HTR-8/SVneo (cell line): Measurements from ENCODE around the gene CP.
"Not testable (repeated sequence)": the region's sequence is repeated elsewhere in the genome, so short reads cannot be mapped to it uniquely, and the experiment has no call there.

Source experiments
- DNase-seq: peaks from one replicate; pipeline ENCODE4 v3.0.0; 2011; ENCODE audit warnings: low spot score, mixed read lengths; ENCODE audit not compliant: insufficient read length
- FAIRE-seq: peaks from 2 replicates; lab custom pipeline; 2011; peaks lifted over from hg19 to GRCh38; lab: Jason Lieb, UNC

The CP gene

GRCh38 chr3:149221783-149222517 lies at the start of gene CP:
TSS of gene CP (minus strand) at chr3:149221829. CDS start at chr3:149221792, 37 bp downstream.
- FAIRE-seq: no peak
- DNase-seq: no peak

- no peak for DNase-seq
- FAIRE-seq: no peak
Measured at GRCh38 chr3:149270180-149270579, 48.6 kb upstream of the CP start.

GRCh38 chr3:149269687-149270086 lies 48.1 kb upstream of the CP start:
- FAIRE-seq: no peak
- no peak for DNase-seq

- FAIRE-seq: no peak
Measured at GRCh38 chr3:149267565-149267964, 45.9 kb upstream of the CP start.

GRCh38 chr3:149266736-149267135 lies 45.1 kb upstream of the CP start:
- DNase-seq (no peak), FAIRE-seq (no peak)

More at GRCh38 chr3:149267565-149267964, 45.9 kb upstream of the CP start:
- DNase-seq: no peak

- FAIRE-seq (no peak), DNase-seq (no peak)
Measured at GRCh38 chr3:149263856-149264255, 42.2 kb upstream of the CP start.

- FAIRE-seq (no peak), DNase-seq (no peak)
Measured at GRCh38 chr3:149258714-149259113, 37.1 kb upstream of the CP start.

- DNase-seq (no peak), FAIRE-seq (no peak)
Measured at GRCh38 chr3:149258298-149258697, 36.7 kb upstream of the CP start.

GRCh38 chr3:149252272-149252671 lies 30.6 kb upstream of the CP start:
- DNase-seq: no peak
- no peak for FAIRE-seq

- no peak for DNase-seq
- FAIRE-seq: no peak
Measured at GRCh38 chr3:149251186-149251585, 29.6 kb upstream of the CP start.

GRCh38 chr3:149247929-149248691 lies 26.5 kb upstream of the CP start:
- DNase-seq (no peak), FAIRE-seq (no peak)

- FAIRE-seq: no peak
- no peak for DNase-seq
Measured at GRCh38 chr3:149247008-149247710, 25.5 kb upstream of the CP start.

GRCh38 chr3:149245738-149246451 lies 24.3 kb upstream of the CP start:
- FAIRE-seq (peak; percentile 23), DNase-seq (peak; percentile 37)

- DNase-seq: no peak
- no peak for FAIRE-seq
Measured at GRCh38 chr3:149243540-149243939, 21.9 kb upstream of the CP start.

GRCh38 chr3:149239357-149239936 lies 17.8 kb upstream of the CP start:
- DNase-seq: no peak
- no peak for FAIRE-seq

GRCh38 chr3:149238268-149238667 lies 16.6 kb upstream of the CP start:
- not testable (repeated sequence) for DNase-seq, FAIRE-seq

GRCh38 chr3:149235599-149236424 lies 14.2 kb upstream of the CP start:
- no peak for FAIRE-seq
- no peak for DNase-seq

- FAIRE-seq: no peak
- DNase-seq: no peak
Measured at GRCh38 chr3:149234671-149235245, 13.1 kb upstream of the CP start.

GRCh38 chr3:149233323-149233722 lies 11.7 kb upstream of the CP start:
- FAIRE-seq: no peak
- no peak for DNase-seq
